Activated CD4-positive, alpha-beta T cell treated with anti-CD3 and anti-CD28 coated beads, Interleukin-2, Interleukin-4, amounts not matched to agents 100 ng/mL and 50 ng/mL, durations not matched to agents 16 hours and 8 hours (primary cell): ENCODE measurements around the gene CASP12.
"Not testable (repeated sequence)": the region's sequence is repeated elsewhere in the genome, so short reads cannot be mapped to it uniquely, and the experiment has no call there.

Experiments
- DNase-seq: peaks from one replicate; pipeline ENCODE4 v3.0.0-alpha.2; 2020; ENCODE audit warnings: low spot score

The CASP12 gene

GRCh38 chr11:104897891-104898684 is at the start of gene CASP12:
CASP12 (minus strand) TSS chr11:104898460.
- DNase-seq, result no peak

- peak; percentile 60 for DNase-seq
These were observed 48.6 kb upstream of the CASP12 start for GRCh38 chr11:104946907-104947306.

- no peak for DNase-seq
These were observed 45.8 kb upstream of the CASP12 start for GRCh38 chr11:104944076-104944475.

- no peak for DNase-seq
These were observed 45.3 kb upstream of the CASP12 start for GRCh38 chr11:104943561-104943960.

- DNase-seq, result no peak
These were observed 36.3 kb upstream of the CASP12 start for GRCh38 chr11:104934594-104934993.

- not testable (repeated sequence) for DNase-seq
These were observed 35.8 kb upstream of the CASP12 start for GRCh38 chr11:104934073-104934472.

- DNase-seq, result no peak
These were observed 30.6 kb upstream of the CASP12 start for GRCh38 chr11:104928811-104929210.

GRCh38 chr11:104926771-104927611 is 28.7 kb upstream of the CASP12 start:
- no peak for DNase-seq

- no peak for DNase-seq
These were observed 27.6 kb upstream of the CASP12 start for GRCh38 chr11:104925850-104926249.

GRCh38 chr11:104918113-104918824 is 20.0 kb upstream of the CASP12 start:
- DNase-seq, result peak; percentile 28

- no peak for DNase-seq
These were observed 19.2 kb upstream of the CASP12 start for GRCh38 chr11:104917271-104918112.

GRCh38 chr11:104916442-104916841 is 18.2 kb upstream of the CASP12 start:
- no peak for DNase-seq

- no peak for DNase-seq
These were observed 13.8 kb upstream of the CASP12 start for GRCh38 chr11:104912102-104912501.

- no peak for DNase-seq
These were observed 9.9 kb upstream of the CASP12 start for GRCh38 chr11:104908186-104908531.

GRCh38 chr11:104907521-104908185 is 9.4 kb upstream of the CASP12 start:
- DNase-seq, result peak; percentile 83

GRCh38 chr11:104905271-104905670 is 7.0 kb upstream of the CASP12 start:
- no peak for DNase-seq

- DNase-seq, result no peak
These were observed 966 bp upstream of the CASP12 start for GRCh38 chr11:104899226-104899625.

GRCh38 chr11:104898685-104899013 is 389 bp upstream of the CASP12 start:
- DNase-seq, result no peak

GRCh38 chr11:104895634-104896033 is 2.6 kb downstream of the CASP12 start:
- DNase-seq, result no peak

- no peak for DNase-seq
These were observed 4.4 kb downstream of the CASP12 start for GRCh38 chr11:104893876-104894275.
